DOHH2 (cell line): ENCODE data around the gene EPHA2.
"Not testable (repeated sequence)": the region's sequence is repeated elsewhere in the genome, so short reads cannot be mapped to it uniquely, and the experiment has no call there.

Experiments used
- H3F3A ChIP-seq: fragments of 200-600 bp; sonication (generic), shearing (Covaris generic); 2 replicates; pipeline ENCODE4 v1.6.0; 2016; ENCODE audit warnings: antibody characterized with exemption, mild to moderate bottlenecking; ENCODE audit not compliant: control insufficient read depth, insufficient read depth
- H3K27ac ChIP-seq: fragments of 200-600 bp; sonication (generic); 2 replicates; pipeline ENCODE4 v1.5.1; 2014; ENCODE audit warnings: low read depth, mild to moderate bottlenecking, low read length, moderate library complexity
- H3K27me3 ChIP-seq: fragments of 200-600 bp; sonication (generic); 2 replicates; pipeline ENCODE4 v1.6.1; 2014; ENCODE audit warnings: mild to moderate bottlenecking, low read length, mixed read lengths; ENCODE audit not compliant: control insufficient read depth
- H3K36me3 ChIP-seq: fragments of 200-600 bp; sonication (generic); 2 replicates; pipeline ENCODE4 v1.6.1; 2014; ENCODE audit warnings: mild to moderate bottlenecking, low read length, moderate library complexity, mixed read lengths; ENCODE audit not compliant: control insufficient read depth
- H3K4me1 ChIP-seq: fragments of 200-600 bp; sonication (generic); 2 replicates; pipeline ENCODE4 v1.6.1; 2014; ENCODE audit warnings: mild to moderate bottlenecking, low read length, mixed read lengths; ENCODE audit not compliant: control insufficient read depth
- H3K4me2 ChIP-seq: fragments of 200-600 bp; sonication (generic); 2 replicates; pipeline ENCODE4 v1.6.0; 2014; ENCODE audit warnings: mild to moderate bottlenecking, low read length, moderate library complexity
- H3K4me3 ChIP-seq: fragments of 200-600 bp; sonication (generic); 2 replicates; pipeline ENCODE4 v1.5.1; 2014; ENCODE audit warnings: mild to moderate bottlenecking, low read length, mixed read lengths
- H3K79me2 ChIP-seq: fragments of 200-600 bp; sonication (generic); 2 replicates; pipeline ENCODE4 v1.6.1; 2014; ENCODE audit warnings: mild to moderate bottlenecking, low read length, mixed read lengths; ENCODE audit not compliant: control insufficient read depth
- H3K9me2 ChIP-seq: fragments of 200-600 bp; sonication (generic); replicated peaks from 2 replicates; pipeline ENCODE4 v1.6.1; 2014; ENCODE audit warnings: mild to moderate bottlenecking, low read length, mixed read lengths; ENCODE audit not compliant: control insufficient read depth
- H3K9me3 ChIP-seq: fragments of 200-600 bp; sonication (generic); 2 replicates; pipeline ENCODE4 v1.6.1; 2014; ENCODE audit warnings: antibody characterized with exemption, low read length, mixed read lengths; ENCODE audit not compliant: control insufficient read depth, insufficient read depth
- H4K20me1 ChIP-seq: fragments of 200-600 bp; sonication (generic); 2 replicates; pipeline ENCODE4 v1.6.0; 2014; ENCODE audit warnings: low read depth, mild to moderate bottlenecking, antibody characterized with exemption, low read length, moderate library complexity; ENCODE audit not compliant: control insufficient read depth, insufficient read depth
- CTCF ChIP-seq: fragments of 200-600 bp; sonication (generic); IDR thresholded peaks from one replicate; pipeline ENCODE4 v1.5.1; 2014; ENCODE audit warnings: antibody characterized with exemption, mild to moderate bottlenecking, low read depth, low read length; ENCODE audit not compliant: poor library complexity, severe bottlenecking
- EZH2phosphoT487 ChIP-seq: fragments of 200-600 bp; sonication (generic); IDR thresholded peaks from 2 replicates; pipeline ENCODE4 v1.6.1; 2017; ENCODE audit warnings: borderline replicate concordance, mild to moderate bottlenecking, antibody characterized with exemption, low read length, moderate library complexity, mixed read lengths

EPHA2 gene

DNA sequence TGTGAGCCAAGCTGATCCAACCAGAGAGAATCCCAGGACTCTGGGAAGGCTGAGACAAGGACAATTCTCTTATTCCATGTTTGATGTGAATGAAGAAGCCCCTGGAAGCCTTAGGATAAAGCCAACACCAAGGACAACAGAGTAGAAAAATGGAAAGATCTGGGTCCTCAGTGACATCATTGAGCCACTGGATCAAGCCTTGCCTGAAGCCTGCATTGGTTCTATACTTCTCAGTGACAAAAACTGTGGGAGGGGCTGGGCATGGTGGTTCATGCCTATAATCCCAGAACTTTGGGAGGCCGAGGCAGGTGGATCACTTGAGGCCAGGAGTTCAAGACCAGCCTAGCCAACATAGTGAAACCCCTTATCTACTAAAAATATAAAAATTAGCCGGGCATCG lies 41.0 kb upstream of the EPHA2 start:
- no peak overlapping the region for H3K4me3 ChIP-seq
- H3K79me2 ChIP-seq, result no peaks in the 10 kb centered on the region
- no peaks in the 10 kb centered on the region for H3K4me1 ChIP-seq
- no peak for TF ChIP-seq EZH2phosphoT487
- no peak for TF ChIP-seq CTCF
- H4K20me1 ChIP-seq, result no peaks in the 10 kb centered on the region
- H3F3A ChIP-seq, result no peaks in the 10 kb centered on the region
- H3K9me3 ChIP-seq, result no peaks in the 10 kb centered on the region
- no peak overlapping the region for H3K4me2 ChIP-seq
- no peaks in the 10 kb centered on the region for H3K9me2 ChIP-seq
- H3K27ac ChIP-seq, result no peak overlapping the region
- H3K27me3 ChIP-seq, result no peaks in the 10 kb centered on the region
- H3K36me3 ChIP-seq, result no peaks in the 10 kb centered on the region

DNA sequence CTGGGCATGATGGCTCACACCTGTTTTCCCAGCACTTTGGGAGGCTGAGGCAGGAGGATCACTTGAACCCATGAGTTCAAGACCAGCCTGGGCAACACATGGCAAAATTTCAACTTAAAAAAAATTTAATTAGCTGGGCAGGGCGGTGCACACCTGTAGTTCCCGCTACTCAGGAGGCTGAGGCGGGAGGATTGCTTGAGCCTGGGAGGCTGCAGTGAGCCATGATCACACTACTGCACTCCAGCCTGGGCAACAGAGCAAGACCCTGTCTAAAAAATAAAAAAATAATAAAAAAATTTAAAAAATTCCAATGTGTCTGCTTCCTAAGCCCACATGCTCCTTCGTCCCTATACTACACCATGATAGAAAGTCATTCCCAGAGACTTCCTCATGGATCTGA lies 40.3 kb upstream of the EPHA2 start:
- H3K9me3 ChIP-seq, H3F3A ChIP-seq, H3K4me2 ChIP-seq, H3K4me3 ChIP-seq, H3K27ac ChIP-seq, H3K27me3 ChIP-seq, H3K4me1 ChIP-seq, H4K20me1 ChIP-seq, H3K9me2 ChIP-seq, H3K79me2 ChIP-seq, H3K36me3 ChIP-seq: not testable (repeated sequence)

DNA sequence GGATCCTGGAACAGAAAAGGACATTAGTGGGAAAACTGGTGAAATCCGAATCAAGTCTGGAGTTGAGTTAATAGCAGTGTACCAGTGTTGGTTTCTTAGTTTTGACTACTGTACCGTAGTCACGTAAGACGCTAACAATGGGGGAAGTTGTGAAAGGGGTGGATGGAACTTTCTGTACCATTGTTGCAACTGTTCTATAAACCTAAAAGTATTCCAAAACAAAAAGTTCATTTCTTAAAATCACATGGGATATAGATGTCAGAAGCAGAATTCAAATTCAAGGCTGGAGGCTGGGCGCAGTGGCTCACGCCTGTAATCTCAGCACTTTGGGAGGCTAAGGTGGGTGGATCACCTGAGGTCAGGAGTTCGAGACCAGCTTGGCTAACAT lies 39.6 kb upstream of the EPHA2 start:
- Histone ChIP-seq H3K27ac (no peak overlapping the region), H4K20me1 (no peaks in the 10 kb centered on the region), H3K4me2 (no peak overlapping the region), H3K36me3 (no peaks in the 10 kb centered on the region), H3K9me3 (no peaks in the 10 kb centered on the region), H3F3A (no peaks in the 10 kb centered on the region), H3K9me2 (no peaks in the 10 kb centered on the region), H3K27me3 (0 out of 2 replicates have a peak, but pooled peaks cover 4% of the 10 kb centered on the region), H3K79me2 (no peaks in the 10 kb centered on the region), H3K4me1 (no peaks in the 10 kb centered on the region), H3K4me3 (no peak overlapping the region)
- TF ChIP-seq EZH2phosphoT487 (no peak), CTCF (no peak)

GRCh38 chr1:16191916-16192546 lies 36.2 kb upstream of the EPHA2 start:
- Histone ChIP-seq H4K20me1 (no peaks in the 10 kb centered on the region), H3K27me3 (0 out of 2 replicates have a peak, but pooled peaks cover 4% of the 10 kb centered on the region), H3K27ac (no peak overlapping the region), H3K9me2 (no peaks in the 10 kb centered on the region), H3K79me2 (no peaks in the 10 kb centered on the region), H3K36me3 (no peaks in the 10 kb centered on the region), H3K9me3 (no peaks in the 10 kb centered on the region), H3K4me3 (no peak overlapping the region), H3K4me2 (no peak overlapping the region), H3F3A (no peaks in the 10 kb centered on the region), H3K4me1 (no peaks in the 10 kb centered on the region)
- TF ChIP-seq CTCF, result no peak
- no peak for TF ChIP-seq EZH2phosphoT487
